ENCODE results near the gene DUSP10. TPM values are rescaled to one million over a fixed set of nuclear protein-coding genes. Genes with fewer than 3 reads are reported as not detected.

The DUSP10 gene
- total RNA-seq, 1 donor from 2014 or later: 2.6 TPM

DNA sequence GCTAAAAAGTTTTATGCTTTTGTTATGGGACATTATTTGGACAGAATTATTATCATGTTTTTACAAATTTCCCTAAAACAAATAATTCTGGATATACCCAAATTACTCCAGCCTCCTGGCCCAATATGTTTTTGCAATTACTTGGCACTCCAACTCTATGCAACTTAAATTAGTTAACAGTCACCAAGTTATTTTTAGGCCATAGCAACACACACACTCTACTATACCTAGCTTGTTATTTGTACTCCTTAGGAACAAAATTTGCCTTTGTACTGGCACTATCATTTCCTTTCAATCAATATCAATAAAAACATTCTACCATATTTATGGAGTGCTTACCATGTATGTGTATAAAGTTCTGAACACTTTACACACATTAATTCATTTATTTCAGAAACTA, 7.7 kb downstream of the DUSP10 start:
- Mint-ChIP-seq H3K9me3 (no peaks in the 10 kb centered on the region), H3K27ac (no peak overlapping the region), H3K36me3 (peaks cover 11% of the 10 kb centered on the region), H3K4me1 (no peaks in the 10 kb centered on the region), H3K27me3 (ENCODE audit: insufficient read depth, low read depth) (no peaks in the 10 kb centered on the region), H3K4me3 (no peak overlapping the region)
- no peak for DNase-seq (ENCODE audit: low spot score)
- TF ChIP-seq, protein P1, sequence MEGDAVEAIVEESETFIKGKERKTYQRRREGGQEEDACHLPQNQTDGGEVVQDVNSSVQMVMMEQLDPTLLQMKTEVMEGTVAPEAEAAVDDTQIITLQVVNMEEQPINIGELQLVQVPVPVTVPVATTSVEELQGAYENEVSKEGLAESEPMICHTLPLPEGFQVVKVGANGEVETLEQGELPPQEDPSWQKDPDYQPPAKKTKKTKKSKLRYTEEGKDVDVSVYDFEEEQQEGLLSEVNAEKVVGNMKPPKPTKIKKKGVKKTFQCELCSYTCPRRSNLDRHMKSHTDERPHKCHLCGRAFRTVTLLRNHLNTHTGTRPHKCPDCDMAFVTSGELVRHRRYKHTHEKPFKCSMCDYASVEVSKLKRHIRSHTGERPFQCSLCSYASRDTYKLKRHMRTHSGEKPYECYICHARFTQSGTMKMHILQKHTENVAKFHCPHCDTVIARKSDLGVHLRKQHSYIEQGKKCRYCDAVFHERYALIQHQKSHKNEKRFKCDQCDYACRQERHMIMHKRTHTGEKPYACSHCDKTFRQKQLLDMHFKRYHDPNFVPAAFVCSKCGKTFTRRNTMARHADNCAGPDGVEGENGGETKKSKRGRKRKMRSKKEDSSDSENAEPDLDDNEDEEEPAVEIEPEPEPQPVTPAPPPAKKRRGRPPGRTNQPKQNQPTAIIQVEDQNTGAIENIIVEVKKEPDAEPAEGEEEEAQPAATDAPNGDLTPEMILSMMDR (IDR thresholded peaks at IDR 0.05): no peak
- TF ChIP-seq EZH2phosphoT487 (IDR thresholded peaks at IDR 0.05): no peak
- no peak overlapping the region for H2AFZ ChIP-seq (replicated peaks)
- no peak overlapping the region for H3K4me2 ChIP-seq
- no peaks in the 10 kb centered on the region for H3K27me3 ChIP-seq
- peaks cover 7% of the 10 kb centered on the region for H3K4me1 ChIP-seq
- no peak overlapping the region for H3K4me3 ChIP-seq
- H4K20me1 ChIP-seq (ENCODE audit: low read depth): no peaks in the 10 kb centered on the region
- no peak overlapping the region for H3K9ac ChIP-seq
- no peaks in the 10 kb centered on the region for H3K79me2 ChIP-seq (ENCODE audit: low read depth)
- no peak overlapping the region for H3K27ac ChIP-seq
- H3K36me3 ChIP-seq: no peaks in the 10 kb centered on the region
- H3F3A ChIP-seq (ENCODE audit: low read depth): no peaks in the 10 kb centered on the region
- H3K9me3 ChIP-seq (ENCODE audit: low read depth): no peaks in the 10 kb centered on the region

- Mint-ChIP-seq H3K36me3 (no peaks in the 10 kb centered on the region), H3K27me3 (ENCODE audit: insufficient read depth, low read depth) (no peaks in the 10 kb centered on the region), H3K4me1 (no peaks in the 10 kb centered on the region), H3K27ac (no peak overlapping the region), H3K9me3 (no peaks in the 10 kb centered on the region), H3K4me3 (no peak overlapping the region)
- H4K20me1 ChIP-seq (ENCODE audit: low read depth): no peaks in the 10 kb centered on the region
- H3K9me3 ChIP-seq (ENCODE audit: low read depth): no peaks in the 10 kb centered on the region
- no peak overlapping the region for H3K9ac ChIP-seq
- H3K4me1 ChIP-seq: peaks cover 7% of the 10 kb centered on the region
- H3F3A ChIP-seq (ENCODE audit: low read depth): no peaks in the 10 kb centered on the region
- no peak for TF ChIP-seq EZH2phosphoT487 (IDR thresholded peaks at IDR 0.05)
- TF ChIP-seq, protein P1 (IDR thresholded peaks at IDR 0.05): no peak
- no peak for TF ChIP-seq EZH2 (IDR thresholded peaks at IDR 0.05)
- no peak for DNase-seq (ENCODE audit: low spot score)
- H3K4me3 ChIP-seq: no peak overlapping the region
- H3K36me3 ChIP-seq: no peaks in the 10 kb centered on the region
- H3K79me2 ChIP-seq (ENCODE audit: low read depth): no peaks in the 10 kb centered on the region
- no peak overlapping the region for H3K4me2 ChIP-seq
- H2AFZ ChIP-seq (replicated peaks): no peak overlapping the region
- H3K27me3 ChIP-seq: no peaks in the 10 kb centered on the region
- H3K27ac ChIP-seq: no peak overlapping the region
Observed at GRCh38 chr1:221732052-221732451, 9.8 kb downstream of the DUSP10 start.

DNA sequence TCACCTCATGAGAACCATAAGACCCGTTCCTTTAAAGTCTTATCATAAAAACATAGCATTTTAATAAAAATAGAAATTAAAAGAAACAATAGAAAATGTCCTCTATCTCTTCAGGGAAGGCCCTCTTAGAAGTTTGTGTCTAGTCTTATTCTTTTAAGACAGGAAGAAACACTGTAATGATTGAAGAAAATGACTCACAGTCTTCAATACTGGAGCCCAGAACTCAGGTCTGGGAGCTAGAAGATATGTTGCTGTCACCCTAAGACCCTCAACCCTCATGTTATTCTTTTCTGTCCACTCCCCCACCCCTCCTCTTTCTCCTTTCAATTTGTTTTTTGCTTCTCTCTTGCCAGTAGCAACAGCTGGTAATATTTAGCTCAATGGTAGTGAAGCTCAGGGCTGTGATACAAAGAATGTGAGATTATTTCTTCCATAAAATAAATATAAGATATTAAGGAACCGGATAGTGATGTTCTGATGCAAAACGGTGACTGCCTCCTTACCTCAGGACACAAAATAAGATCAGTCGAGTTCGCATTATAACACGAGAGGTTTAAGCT, 12.0 kb downstream of the DUSP10 start:
- no peaks in the 10 kb centered on the region for H3F3A ChIP-seq (ENCODE audit: low read depth)
- H3K4me1 ChIP-seq: peaks cover 7% of the 10 kb centered on the region
- H3K36me3 ChIP-seq: no peaks in the 10 kb centered on the region
- Mint-ChIP-seq H3K27me3 (ENCODE audit: insufficient read depth, low read depth) (no peaks in the 10 kb centered on the region), H3K9me3 (no peaks in the 10 kb centered on the region), H3K36me3 (no peaks in the 10 kb centered on the region), H3K4me3 (no peak overlapping the region), H3K27ac (no peak overlapping the region), H3K4me1 (no peaks in the 10 kb centered on the region)
- no peak overlapping the region for H3K27ac ChIP-seq
- H2AFZ ChIP-seq (replicated peaks): no peak overlapping the region
- no peaks in the 10 kb centered on the region for H3K79me2 ChIP-seq (ENCODE audit: low read depth)
- TF ChIP-seq EZH2 (IDR thresholded peaks at IDR 0.05): no peak
- TF ChIP-seq, protein P1 (IDR thresholded peaks at IDR 0.05): no peak
- TF ChIP-seq EZH2phosphoT487 (IDR thresholded peaks at IDR 0.05): no peak
- H3K4me3 ChIP-seq: no peak overlapping the region
- H3K27me3 ChIP-seq: no peaks in the 10 kb centered on the region
- no peak overlapping the region for H3K4me2 ChIP-seq
- H4K20me1 ChIP-seq (ENCODE audit: low read depth): no peaks in the 10 kb centered on the region
- no peaks in the 10 kb centered on the region for H3K9me3 ChIP-seq (ENCODE audit: low read depth)
- DNase-seq (ENCODE audit: low spot score): no peak
- H3K9ac ChIP-seq: no peak overlapping the region

Measured in neural progenitor cell (in vitro differentiated cells).